Measurements from ENCODE around the gene HBG2.
"Not testable (repeated sequence)": the region's sequence is repeated elsewhere in the genome, so short reads cannot be mapped to it uniquely, and the experiment has no call there.

Gene HBG2

DNA sequence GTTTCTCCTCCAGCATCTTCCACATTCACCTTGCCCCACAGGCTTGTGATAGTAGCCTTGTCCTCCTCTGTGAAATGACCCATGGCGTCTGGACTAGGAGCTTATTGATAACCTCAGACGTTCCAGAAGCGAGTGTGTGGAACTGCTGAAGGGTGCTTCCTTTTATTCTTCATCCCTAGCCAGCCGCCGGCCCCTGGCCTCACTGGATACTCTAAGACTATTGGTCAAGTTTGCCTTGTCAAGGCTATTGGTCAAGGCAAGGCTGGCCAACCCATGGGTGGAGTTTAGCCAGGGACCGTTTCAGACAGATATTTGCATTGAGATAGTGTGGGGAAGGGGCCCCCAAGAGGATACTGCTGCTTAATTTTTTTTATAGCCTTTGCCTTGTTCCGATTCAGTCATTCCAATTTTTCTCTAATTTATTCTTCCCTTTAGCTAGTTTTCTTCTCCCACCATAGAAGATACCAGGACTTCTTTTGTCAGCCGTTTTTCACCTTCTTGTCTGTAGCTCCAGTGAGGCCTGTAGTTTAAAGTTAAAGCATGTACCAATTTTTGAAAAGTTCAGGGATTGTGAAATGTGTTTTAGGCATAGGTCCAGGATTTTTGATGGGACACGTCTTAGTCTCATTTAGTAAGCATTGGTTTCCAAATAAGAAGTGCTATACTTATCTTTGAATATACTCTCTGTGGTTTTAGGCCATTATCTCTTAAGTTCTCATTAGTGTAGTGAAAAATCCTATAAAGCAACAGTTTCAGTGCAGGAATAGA lies at the start of gene HBG2:
HBG2 (minus strand) TSS at position 136 of the 768 bp plus-strand sequence; CDS start at position 83, 53 bp downstream.
- DNase-seq: not testable (repeated sequence)

DNA sequence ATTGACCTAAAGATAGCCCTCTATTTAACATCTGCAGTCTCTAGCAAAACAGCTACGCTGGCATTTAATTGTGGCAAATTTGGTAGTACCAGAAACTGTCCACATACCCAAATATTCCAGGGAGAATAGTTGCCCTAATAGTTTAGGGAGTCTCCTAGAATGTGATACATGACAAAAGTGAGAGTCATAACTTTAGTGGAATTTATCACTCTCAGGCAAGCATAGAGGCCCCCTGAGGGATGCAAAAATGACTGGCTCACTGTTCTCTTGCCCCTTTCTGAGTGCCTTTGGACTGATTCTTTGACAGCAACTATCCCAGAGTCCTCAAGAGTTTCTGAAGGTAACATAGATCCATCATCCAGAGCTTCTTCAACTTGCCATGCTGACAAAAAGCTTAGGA lies 49.5 kb upstream of the HBG2 start:
- DNase-seq: no peak

DNA sequence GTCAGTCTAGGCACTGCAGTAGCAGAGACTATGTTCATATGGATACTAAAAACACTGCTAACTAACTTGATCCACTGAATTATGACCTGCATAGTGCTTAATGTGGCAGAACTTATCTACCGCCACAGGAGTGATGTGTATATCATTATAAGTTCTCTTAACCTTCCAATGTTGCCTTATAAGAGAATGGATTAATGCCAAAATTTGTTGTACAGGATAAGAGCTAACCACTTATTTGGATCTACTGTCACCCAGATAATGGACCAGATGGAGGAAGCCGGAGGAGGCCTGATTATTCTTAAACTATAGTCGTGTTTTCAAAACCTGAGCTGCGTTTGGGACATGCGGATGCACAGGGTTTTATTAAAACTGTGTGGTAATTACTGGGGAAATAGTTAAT lies 49.0 kb upstream of the HBG2 start:
- DNase-seq: no peak

DNA sequence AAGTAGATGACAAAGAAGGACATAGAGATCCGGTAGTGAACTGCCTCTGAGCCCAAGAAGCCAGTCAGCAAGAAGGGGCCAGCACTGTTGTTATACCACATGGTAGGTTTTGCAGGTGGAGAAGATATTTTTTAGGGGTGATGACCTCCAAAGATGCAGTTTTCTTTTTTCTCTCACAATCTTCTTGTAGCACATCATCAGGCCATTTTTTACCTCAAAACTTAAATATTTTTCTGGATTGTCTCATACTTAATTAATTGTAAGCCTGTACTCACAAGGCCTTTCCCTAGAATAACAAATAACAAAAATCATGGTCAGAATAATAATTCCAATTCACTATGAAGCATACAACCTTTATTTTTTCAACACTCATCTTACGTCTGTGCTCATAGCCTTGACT lies 47.3 kb upstream of the HBG2 start, which contains the start of gene OR51B4:
OR51B4 (minus strand) TSS at position 101 of the 400 bp plus-strand sequence; CDS start at position 101, 0 bp downstream.
- DNase-seq: no peak

DNA sequence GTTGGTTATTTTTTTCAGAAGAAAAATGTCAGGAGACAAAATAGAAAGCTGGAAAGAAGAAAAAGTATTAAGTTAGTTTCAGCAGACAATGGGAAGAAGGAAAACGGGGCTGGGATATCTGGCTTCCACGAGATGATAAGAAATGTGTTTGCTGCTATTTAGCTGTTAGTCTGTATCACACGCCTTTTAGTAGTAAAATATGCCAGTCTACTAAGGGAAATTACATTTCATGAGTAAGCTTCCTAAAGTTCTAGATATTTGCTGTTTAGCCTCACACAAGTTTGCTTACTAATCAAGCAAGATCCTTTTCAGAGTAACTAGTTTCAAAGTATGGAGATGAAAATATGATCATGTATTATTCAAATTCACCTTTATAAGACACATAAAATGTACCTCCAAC lies 45.7 kb upstream of the HBG2 start:
- DNase-seq: no peak

DNA sequence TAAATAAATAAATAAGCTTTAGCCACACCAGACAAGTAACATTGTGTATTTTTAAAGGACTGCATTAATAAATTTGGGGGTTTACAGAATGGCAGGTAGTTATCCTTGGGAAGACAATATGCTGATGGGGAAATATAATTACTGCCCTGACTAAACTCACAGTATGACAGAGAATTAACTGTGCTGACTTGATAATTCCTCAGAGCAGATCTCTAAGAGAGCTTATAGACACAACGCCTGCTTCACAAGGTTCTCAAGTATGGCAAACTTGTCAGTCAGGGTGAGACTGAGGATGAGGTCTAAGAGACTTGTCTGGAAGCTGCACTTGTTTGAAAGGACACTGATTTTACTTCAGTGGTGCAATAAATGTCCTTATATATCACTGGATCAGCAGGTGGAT lies 43.9 kb upstream of the HBG2 start:
- no peak for DNase-seq

DNA sequence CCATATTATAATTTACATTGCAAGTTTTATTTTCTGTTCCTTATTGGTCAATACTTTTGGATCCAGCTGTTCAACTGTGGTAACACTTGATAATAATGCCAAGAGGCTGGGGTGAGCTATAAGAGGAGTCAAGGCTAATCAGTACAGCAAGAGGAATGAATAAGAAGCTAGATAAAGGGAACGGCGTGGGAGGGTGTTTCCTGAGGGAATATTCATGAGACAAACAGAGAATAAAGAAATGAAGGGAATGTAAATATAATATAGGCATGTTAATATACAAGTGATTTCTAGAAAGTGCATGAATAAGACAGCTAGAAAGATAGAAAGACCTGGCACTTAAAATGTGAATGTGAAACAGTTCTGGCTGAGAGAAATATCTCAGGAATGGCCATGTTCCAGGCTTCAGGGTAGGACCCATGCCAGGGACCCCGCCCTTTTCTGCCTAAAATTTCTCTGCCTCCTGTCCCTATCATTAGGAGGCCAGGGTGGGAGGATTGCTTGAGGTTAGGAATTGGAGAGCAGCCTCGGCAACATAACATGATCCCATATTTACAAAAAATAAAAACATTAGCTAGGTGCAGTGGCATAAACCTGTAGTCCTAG lies 43.2 kb upstream of the HBG2 start:
- no peak for DNase-seq

DNA sequence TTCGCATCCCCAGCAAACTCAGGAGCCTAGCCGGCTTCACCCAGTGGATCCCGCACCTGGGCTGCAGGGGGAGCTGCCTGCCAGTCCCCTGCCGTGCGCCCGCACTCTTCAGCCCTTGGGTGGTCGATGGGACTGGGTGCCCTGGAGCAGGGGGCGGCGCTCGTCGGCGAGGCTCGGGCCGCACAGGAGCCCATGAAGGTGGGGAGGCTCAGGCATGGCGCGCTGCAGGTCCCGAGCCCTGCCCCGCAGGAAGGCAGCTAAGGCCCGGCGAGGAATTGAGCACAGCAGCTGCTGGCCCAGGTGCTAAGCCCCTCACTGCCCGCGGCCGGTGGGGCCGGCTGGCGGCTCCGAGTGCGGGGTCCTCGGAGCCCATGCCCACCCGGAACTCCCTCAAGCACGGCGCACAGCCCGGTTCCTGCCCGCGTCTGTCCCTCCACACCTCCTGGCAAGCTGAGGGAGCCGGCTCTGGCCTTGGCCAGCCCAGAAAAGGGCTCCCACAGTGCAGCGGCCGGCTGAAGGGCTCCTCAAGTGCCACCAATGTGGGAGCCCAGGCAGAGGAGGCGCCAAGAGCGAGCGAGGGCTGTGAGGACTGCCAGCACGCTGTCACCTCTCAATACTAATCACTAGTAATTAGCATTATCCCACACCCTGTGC lies 39.9 kb upstream of the HBG2 start:
- DNase-seq: not testable (repeated sequence)

DNA sequence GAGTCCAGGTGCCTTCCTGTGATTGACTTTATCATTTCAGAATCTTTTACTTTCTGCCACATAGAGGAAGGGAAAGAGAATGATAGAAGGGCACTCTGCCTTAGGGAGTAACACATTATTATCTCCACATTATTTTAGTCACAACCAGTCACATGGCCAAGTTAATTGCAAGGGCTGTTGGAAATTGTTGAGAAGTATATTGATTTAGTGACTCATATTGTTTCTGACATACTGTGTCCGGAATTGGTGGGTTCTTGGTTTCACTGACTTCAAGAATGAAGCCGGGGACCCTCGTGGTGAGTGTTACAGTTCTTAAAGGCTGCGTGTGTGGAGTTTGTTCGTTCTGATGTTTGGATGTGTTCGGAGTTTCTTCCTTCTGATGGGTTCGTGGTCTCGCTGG lies 38.4 kb upstream of the HBG2 start:
- no peak for DNase-seq

DNA sequence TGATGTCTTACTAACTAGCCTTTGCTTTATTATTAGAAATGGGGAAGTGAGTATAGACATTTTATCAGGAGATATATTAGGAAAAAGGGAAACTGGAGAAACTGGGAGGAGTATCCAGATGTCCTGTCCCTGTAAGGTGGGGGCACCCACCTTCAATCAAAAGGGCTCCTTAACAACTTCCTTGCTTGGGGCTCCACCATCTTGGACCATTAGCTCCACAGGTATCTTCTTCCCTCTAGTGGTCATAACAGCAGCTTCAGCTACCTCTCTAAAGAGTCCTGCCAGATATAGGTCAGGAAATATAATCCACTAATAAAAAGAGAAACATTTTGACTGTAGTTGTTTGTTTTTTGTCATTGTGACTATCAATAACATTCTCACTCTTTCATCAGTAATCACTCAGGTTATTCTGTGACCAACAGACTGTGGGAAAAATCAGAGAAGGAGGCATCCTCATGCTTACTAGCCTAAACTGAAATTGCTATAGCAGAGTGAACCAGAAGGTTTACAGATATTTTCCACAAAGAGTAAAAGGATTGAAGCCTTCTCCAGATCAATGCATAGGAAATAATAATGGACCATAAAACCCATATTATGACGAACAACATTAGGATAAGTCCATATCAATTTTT lies 36.7 kb upstream of the HBG2 start:
- peak; percentile 11 to 39 (median 30) for DNase-seq

DNA sequence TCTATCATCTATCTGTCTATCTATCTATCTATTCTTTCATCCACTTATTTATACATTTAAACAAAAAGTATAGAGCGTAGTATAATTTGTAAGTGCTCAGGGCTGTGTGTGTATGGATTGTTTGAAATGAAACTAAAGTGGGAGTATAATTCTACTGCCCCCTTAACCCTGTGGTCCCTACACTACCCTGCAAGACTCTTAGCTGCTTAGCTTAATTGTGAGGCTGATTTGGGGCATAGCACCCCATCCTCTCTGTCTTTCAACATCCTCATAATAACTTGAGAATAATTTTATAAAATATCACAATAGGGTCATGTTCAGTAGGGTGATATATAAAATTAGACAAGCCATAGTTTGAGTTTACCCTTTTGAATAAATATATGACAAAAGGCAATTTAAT lies 35.5 kb upstream of the HBG2 start:
- no peak for DNase-seq

DNA sequence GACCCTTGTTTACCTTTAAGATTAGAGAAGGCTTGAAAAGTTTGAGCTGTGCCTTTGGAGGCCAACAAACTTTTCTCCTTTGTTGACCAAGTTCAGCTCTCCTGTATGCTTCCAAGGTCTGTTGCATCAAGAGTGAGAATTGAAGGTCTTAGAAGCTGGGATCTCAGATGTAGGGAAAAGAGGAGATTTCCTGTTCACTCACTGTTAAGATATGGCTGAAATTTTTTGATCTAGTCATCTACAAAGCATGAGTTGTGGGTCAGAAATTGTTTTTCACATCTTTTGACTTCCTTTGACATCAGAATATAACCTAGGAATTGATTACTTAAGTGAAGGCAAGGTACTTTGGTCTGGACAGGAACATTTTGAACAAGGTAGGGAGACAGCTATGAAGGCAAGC lies 35.1 kb upstream of the HBG2 start:
- DNase-seq: no peak

DNA sequence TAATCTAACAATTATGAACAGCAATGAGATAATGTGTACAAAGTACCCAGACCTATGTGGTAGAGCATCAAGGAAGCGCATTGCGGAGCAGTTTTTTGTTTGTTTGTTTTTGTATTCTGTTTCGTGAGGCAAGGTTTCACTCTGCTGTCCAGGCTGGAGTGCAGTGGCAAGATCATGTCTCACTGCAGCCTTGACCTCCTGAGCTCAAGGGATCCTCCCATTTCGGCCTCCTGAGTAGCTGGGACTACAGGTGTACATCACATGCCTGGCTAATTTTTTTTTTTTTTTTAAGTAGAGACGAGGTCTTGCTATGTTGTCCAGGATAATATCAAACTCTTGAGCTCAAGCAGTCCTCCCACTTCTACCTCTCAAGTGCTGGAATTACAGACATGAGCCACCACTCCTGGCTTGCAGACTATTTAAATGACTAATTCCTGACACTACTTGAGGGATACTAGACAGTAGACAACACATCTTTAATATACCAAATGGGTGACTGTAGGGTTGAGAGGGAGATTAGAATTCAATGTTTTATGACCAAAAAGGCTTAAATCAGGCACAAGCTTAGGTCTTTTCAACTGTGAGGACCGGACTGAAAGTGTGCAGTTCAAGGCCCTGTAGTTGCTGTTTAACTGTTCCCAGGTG lies 34.4 kb upstream of the HBG2 start:
- DNase-seq: no peak

DNA sequence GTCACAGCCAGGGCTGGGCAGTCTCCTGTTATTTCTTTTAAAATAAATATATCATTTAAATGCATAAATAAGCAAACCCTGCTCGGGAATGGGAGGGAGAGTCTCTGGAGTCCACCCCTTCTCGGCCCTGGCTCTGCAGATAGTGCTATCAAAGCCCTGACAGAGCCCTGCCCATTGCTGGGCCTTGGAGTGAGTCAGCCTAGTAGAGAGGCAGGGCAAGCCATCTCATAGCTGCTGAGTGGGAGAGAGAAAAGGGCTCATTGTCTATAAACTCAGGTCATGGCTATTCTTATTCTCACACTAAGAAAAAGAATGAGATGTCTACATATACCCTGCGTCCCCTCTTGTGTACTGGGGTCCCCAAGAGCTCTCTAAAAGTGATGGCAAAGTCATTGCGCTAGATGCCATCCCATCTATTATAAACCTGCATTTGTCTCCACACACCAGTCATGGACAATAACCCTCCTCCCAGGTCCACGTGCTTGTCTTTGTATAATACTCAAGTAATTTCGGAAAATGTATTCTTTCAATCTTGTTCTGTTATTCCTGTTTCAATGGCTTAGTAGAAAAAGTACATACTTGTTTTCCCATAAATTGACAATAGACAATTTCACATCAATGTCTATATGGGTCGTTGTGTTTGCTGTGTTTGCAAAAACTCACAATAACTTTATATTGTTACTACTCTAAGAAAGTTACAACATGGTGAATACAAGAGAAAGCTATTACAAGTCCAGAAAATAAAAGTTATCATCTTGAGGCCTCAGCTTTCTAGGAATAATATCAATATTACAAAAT lies 33.7 kb upstream of the HBG2 start:
- DNase-seq: no peak

DNA sequence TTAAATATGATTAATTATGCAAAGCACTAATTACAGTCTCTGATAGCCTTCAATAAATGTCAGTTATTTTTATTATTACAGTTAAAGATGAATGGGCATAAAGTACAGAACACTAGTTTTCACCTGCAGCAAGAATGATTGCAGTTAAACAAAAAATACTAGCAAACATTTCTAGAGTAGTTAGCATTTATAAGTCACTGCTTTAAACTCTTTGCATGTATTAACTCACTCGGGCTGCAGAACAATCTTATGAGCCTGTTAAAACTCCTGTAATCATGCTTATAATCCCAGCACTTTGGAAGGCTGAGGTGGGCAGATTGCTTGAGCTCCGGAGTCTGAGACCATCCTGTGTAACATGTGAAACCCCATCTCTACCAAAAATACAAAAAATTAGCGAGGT lies 32.3 kb upstream of the HBG2 start:
- DNase-seq: no peak

DNA sequence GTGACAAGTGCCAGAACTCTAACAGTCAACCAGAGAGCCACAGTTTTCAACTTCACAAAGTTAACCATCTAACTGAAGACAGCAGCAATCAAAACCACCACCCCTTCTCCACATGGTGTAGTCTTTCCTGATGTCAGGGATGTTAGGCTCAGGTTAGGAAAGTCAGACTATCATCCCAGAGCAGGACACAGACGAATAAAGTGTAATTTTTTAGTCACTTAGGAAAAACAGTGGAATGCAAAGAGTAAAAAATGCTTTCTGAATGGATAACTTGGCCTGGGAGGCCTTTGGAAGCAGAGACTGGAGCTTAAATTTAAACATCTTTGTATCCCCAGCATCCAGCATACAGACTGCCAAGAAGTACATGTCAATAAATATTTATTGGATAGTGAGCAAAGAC lies 31.8 kb upstream of the HBG2 start:
- no peak for DNase-seq

DNA sequence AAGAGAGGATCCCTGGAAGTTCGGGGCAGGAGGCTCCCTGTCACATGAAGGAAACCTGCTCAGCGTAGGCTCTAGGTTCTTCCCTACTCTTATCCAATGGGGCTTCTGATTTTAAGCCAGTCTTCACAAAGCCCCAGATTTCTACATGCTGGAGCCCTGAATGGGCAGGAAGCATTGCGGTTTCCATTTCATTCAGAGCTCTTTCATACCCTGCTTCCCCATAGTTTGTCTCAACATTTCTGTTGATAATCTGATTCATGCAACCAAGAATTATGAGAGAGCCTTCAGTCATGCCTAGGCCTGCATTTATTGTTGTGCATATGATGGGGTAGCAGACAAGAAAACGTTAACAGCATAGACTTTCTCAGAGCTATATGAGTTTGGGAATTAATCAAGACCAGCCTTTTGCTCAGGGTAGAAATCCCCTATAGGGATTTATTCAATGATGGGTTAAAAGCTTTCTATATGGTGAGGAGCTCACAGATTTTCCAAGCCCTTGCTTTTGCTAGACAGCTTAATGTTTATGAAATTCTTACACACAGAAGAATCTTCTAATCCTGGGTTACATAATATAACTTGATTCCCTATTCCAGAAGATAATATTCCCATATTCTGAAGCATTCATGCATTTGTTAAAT lies 31.2 kb upstream of the HBG2 start:
- no peak for DNase-seq

DNA sequence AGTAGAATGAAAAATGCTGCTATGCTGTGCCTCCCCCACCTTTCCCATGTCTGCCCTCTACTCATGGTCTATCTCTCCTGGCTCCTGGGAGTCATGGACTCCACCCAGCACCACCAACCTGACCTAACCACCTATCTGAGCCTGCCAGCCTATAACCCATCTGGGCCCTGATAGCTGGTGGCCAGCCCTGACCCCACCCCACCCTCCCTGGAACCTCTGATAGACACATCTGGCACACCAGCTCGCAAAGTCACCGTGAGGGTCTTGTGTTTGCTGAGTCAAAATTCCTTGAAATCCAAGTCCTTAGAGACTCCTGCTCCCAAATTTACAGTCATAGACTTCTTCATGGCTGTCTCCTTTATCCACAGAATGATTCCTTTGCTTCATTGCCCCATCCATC lies 30.1 kb upstream of the HBG2 start:
- no peak for DNase-seq

DNA sequence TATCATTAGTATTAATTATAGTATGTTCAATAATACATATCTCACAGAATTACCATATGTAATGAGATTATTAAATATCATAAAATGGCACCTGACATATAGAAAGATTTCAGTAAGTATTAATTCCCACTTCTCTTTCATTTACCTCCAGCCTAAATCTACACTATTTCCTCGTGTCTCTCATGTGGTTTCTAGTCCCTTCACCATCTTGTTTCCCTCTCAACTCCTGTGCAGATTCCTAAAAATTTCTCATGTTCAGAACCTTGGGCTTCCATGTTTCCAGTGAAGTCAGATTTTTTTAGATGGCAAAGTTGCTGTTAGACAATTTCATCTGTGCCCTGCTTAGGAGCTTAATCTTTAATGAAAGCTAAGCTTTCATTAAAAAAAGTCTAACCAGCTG lies 29.3 kb upstream of the HBG2 start:
- DNase-seq: no peak

DNA sequence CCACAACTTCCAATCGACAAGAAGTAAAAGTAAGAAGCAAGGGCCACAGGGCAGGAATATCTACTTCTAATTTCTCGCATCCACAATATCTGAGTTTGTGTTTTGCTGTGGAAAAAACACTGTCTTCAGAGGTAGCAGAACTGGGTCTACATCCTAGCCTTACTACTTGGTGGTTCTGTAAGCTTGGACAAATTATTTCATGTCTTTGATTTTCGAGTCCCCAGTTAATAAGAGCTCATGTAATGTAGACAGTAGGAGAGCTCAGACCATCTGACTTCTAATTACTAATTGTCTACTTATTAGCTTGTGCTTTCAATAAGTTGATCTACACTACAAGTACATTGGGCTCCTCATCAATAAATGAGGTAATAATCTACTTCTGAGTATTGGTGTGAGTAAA lies 28.5 kb upstream of the HBG2 start:
- DNase-seq: no peak

DNA sequence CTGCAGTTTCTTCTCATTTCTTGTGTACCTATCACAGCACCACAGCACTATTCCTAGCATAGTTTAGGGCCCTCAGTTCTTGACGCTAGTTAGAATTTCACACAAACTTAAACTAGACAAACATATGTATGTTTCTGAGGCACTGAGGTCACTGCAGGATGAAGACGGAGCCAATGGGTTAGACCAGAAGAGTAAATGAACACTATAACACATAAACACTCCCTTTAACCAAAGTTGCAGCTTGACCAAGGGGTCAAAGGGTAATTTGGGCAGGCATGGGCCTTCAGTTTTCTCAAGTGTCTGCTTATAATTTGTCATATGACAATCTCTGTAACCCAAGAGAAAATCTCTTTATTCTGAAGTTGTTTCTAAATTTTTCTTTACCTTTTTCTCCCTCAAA lies 28.0 kb upstream of the HBG2 start:
- no peak for DNase-seq

DNA sequence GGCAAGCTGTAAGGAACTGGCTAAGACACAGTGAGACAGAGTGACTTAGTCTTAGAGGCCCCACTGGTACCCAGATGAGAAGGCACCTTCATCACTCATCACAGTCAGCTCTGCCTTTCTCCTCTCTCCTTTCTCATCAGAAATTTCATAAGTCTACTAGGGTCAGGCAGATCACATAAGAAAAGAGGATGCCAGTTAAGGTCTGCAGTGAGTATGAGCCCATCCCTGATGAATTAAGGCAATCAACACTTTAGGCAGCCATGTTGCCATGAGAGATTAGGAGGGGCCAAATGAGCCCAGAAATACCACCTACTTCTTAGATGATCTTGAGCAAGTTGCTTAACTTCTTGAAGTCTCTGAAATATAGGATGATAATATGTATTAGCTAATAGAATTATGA lies 27.0 kb upstream of the HBG2 start:
- no peak for DNase-seq

All from suppressor macrophage treated with lipopolysaccharide for 1 hour (primary cell).